DMS 273 treated with DMSO at 0.1 percent for 48 hours (cell line): ENCODE data around the gene YPEL4.
A peak's percentile ranks its signal among the peaks of the same experiment; 100 is the strongest.

Experiments
- DNase-seq: peaks from one replicate; lab custom pipeline; 2025; lab: John Stamatoyannopoulos, UW

Gene YPEL4

GRCh38 chr11:57650739-57651090 is 1.0 kb upstream of the YPEL4 start:
- no peak for DNase-seq

GRCh38 chr11:57648801-57649735 is 644 bp downstream of the YPEL4 start:
- no peak for DNase-seq

- DNase-seq: no peak
Measured at GRCh38 chr11:57647960-57648800, 1.5 kb downstream of the YPEL4 start.

- no peak for DNase-seq
Measured at GRCh38 chr11:57647372-57647771, 2.3 kb downstream of the YPEL4 start.

- no peak for DNase-seq
Measured at GRCh38 chr11:57646799-57647303, 2.9 kb downstream of the YPEL4 start.

GRCh38 chr11:57646194-57646798 is 3.4 kb downstream of the YPEL4 start:
- no peak for DNase-seq

GRCh38 chr11:57645689-57646085 is 4.0 kb downstream of the YPEL4 start:
- DNase-seq: no peak

GRCh38 chr11:57644748-57645688 is 4.7 kb downstream of the YPEL4 start:
- no peak for DNase-seq

GRCh38 chr11:57643802-57644201 is 5.9 kb downstream of the YPEL4 start:
- no peak for DNase-seq

- no peak for DNase-seq
Measured at GRCh38 chr11:57641011-57641807, 8.5 kb downstream of the YPEL4 start.

- no peak for DNase-seq
Measured at GRCh38 chr11:57640068-57640800, 9.5 kb downstream of the YPEL4 start.

- DNase-seq: no peak
Measured at GRCh38 chr11:57639321-57640067, 10.2 kb downstream of the YPEL4 start.

GRCh38 chr11:57638811-57639320 is 10.8 kb downstream of the YPEL4 start:
- DNase-seq: no peak

GRCh38 chr11:57638005-57638781 is 11.5 kb downstream of the YPEL4 start:
- DNase-seq: peak; percentile 28

- DNase-seq: no peak
Measured at GRCh38 chr11:57637626-57638004, 12.1 kb downstream of the YPEL4 start.

- no peak for DNase-seq
Measured at GRCh38 chr11:57635246-57635645, 14.5 kb downstream of the YPEL4 start.

- DNase-seq: no peak
Measured at GRCh38 chr11:57634311-57634710, 15.4 kb downstream of the YPEL4 start.
